HepG2 (cell line): ENCODE measurements around the gene SDC4. TPM values are rescaled to one million over a fixed set of nuclear protein-coding genes. Genes with fewer than 3 reads are reported as not detected.

ENCODE experiments used
- CBX2 ChIP-seq, 2 experiments: fragments of 200-600 bp in 1 of 2; sonication (generic); formaldehyde crosslinking in 1 of 2; IDR thresholded peaks; 2 replicates each; pipeline versions ENCODE4 v1.7.0 to v1.8.1; 2018 to 2022; ENCODE audit warnings: low read depth in 2 of 2, low read length in 1 of 2, mild to moderate bottlenecking in 1 of 2, missing genetic modification reagents in 1 of 2
- CCDC6 ChIP-seq: sonication (generic); formaldehyde crosslinking; IDR thresholded peaks from 2 replicates; pipeline ENCODE4 v1.8.1; 2022; ENCODE audit warnings: mild to moderate bottlenecking, missing genetic modification reagents, moderate library complexity
- HOXA3 ChIP-seq: sonication (generic); formaldehyde crosslinking; IDR thresholded peaks from 2 replicates; pipeline ENCODE4 v1.5.0; 2020; ENCODE audit warnings: missing genetic modification reagents
- ISL2 ChIP-seq: sonication (generic); formaldehyde crosslinking; IDR thresholded peaks from 2 replicates; pipeline ENCODE4 v1.5.0; 2020; ENCODE audit warnings: missing genetic modification reagents
- MIER3 ChIP-seq: IDR thresholded peaks from 2 replicates; pipeline ENCODE4 v1.6.1; 2016; ENCODE audit warnings: missing compliant biosample characterization, borderline replicate concordance
- MIXL1 ChIP-seq: IDR thresholded peaks from 2 replicates; pipeline ENCODE4 v1.6.1; 2016
- RXRA ChIP-seq: sonication (generic); formaldehyde crosslinking; IDR thresholded peaks from 2 replicates; pipeline ENCODE4 v1.5.1; 2020; ENCODE audit warnings: missing genetic modification reagents
- SOX13 ChIP-seq, 3 experiments: fragments of 450-650 bp in 1 of 3; sonication (generic) in 1 of 3; formaldehyde crosslinking in 1 of 3; IDR thresholded peaks in 2 of 3; conservative IDR thresholded peaks in 1 of 3; 2 replicates each; pipeline versions ENCODE4 v1.5.0 to v1.6.1; 2016 to 2020; ENCODE audit warnings: antibody characterized with exemption in 1 of 3, mild to moderate bottlenecking in 1 of 3, missing compliant biosample characterization in 1 of 3, missing genetic modification reagents in 1 of 3, moderate library complexity in 1 of 3
- TCF12 ChIP-seq, 2 experiments: fragments of 450-650 bp in 1 of 2; sonication (generic) in 1 of 2; formaldehyde crosslinking in 1 of 2; IDR thresholded peaks; 2 replicates each; pipeline versions ENCODE4 v1.6.1 to v1.8.0; 2017 to 2022; ENCODE audit warnings: antibody characterized with exemption in 1 of 2, mild to moderate bottlenecking in 1 of 2, missing genetic modification reagents in 1 of 2, moderate library complexity in 1 of 2
- ZFP37 ChIP-seq: sonication (generic); formaldehyde crosslinking; IDR thresholded peaks from 2 replicates; pipeline ENCODE4 v1.4.0; 2020; ENCODE audit warnings: missing genetic modification reagents, borderline replicate concordance
- ZMYM3 ChIP-seq: sonication (generic); formaldehyde crosslinking; IDR thresholded peaks from 2 replicates; pipeline ENCODE4 v1.5.1; 2020; ENCODE audit warnings: mild to moderate bottlenecking, missing genetic modification reagents
- ZNF17 ChIP-seq: sonication (generic); formaldehyde crosslinking; IDR thresholded peaks from 2 replicates; pipeline ENCODE4 v1.5.0; 2020; ENCODE audit warnings: mild to moderate bottlenecking, missing genetic modification reagents
- ZNF431 ChIP-seq: sonication (generic); formaldehyde crosslinking; IDR thresholded peaks from 2 replicates; pipeline ENCODE4 v1.9.0; 2022; ENCODE audit warnings: missing genetic modification reagents, low read depth, mild to moderate bottlenecking, borderline replicate concordance
- ZNF780A ChIP-seq: sonication (generic); formaldehyde crosslinking; IDR thresholded peaks from 2 replicates; pipeline ENCODE4 v1.8.0; 2022; ENCODE audit warnings: mild to moderate bottlenecking, missing genetic modification reagents, moderate library complexity
- polyA plus RNA-seq, 8 experiments: library from polyadenylated mRNA; depleted of rRNA in 3 of 8; stranded (reverse) in 7 of 8; unstranded in 1 of 8; fragments of >200 nt; fragmentation: Illumina TruSeq in 4 of 8; extraction: Trizol in 4 of 8; gene quantifications; 2 replicates each; pipeline versions ENCODE4 v1.2.1 to v1.2.3, GENCODE V29; 2011 to 2016; ENCODE audit warnings: low read depth in 4 of 8, missing spikeins in 1 of 8, mixed read lengths in 1 of 8; ENCODE audit not compliant: insufficient read depth in 1 of 8
- total RNA-seq, 5 experiments: library from RNA; depleted of rRNA; stranded (reverse); fragments of >200 nt; fragmentation: Illumina TruSeq; extraction: Trizol; gene quantifications; 2 replicates each; pipeline ENCODE4 v1.2.3, GENCODE V29; 2016; ENCODE audit warnings: low read depth in 1 of 5
- TF ChIP-seq, protein P1 (sequence below): IDR thresholded peaks from 2 replicates; pipeline ENCODE4 v1.6.1; 2016; ENCODE audit warnings: low read depth
- TF ChIP-seq, protein P2 (sequence below): sonication (generic); formaldehyde crosslinking; IDR thresholded peaks from 2 replicates; pipeline ENCODE4 v1.4.0; 2020; ENCODE audit warnings: missing genetic modification reagents
- TF ChIP-seq, protein P3 (sequence below): sonication (generic); formaldehyde crosslinking; IDR thresholded peaks from 2 replicates; pipeline ENCODE4 v1.5.0; 2020; ENCODE audit warnings: mild to moderate bottlenecking, missing genetic modification reagents
- TF ChIP-seq, protein P4 (sequence below): IDR thresholded peaks from 2 replicates; pipeline ENCODE4 v1.6.1; 2016; ENCODE audit warnings: missing compliant biosample characterization, missing genetic modification reagents, borderline replicate concordance

The SDC4 gene
- total and polyA plus RNA-seq, 2 of the 13 experiments (the other 11 are each of a cell fraction or from before 2014, with no cell fraction given) = 49.0 to 65.1 TPM

DNA sequence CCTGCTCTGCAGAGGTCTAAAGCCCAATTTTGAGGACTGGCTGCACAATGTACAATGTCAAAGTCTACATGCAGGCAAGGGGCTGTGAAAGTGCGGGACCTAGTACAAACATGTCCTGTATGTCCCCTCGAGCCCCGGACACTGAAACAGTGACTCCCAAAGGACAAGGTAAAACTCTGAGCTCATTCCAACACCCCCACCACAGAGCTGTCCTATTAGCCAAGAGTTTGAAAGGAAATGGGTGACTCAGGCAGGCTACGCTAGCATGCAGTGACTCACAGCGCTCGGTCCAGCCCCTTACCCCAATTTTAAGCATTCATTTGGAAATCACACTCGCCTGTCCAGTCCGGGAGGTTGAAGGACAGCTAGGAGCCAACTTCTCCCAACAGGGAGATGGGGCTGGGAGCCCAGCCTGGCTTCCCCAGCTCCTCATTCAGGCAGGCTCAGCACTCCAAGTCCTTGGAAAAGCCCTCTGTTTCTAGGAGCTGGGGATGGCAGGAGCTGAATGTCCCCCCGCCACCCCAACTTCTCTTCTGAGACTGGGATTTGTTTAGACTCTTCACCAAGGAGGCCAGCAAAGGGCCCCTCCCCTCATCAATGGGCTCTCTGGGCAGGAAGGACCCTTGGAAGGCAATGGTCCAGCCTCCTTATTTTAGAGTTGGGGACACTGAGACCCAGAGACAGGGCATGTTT lies 3.9 kb downstream of the SDC4 start (continued):
- TF ChIP-seq TCF12 (IDR thresholded peaks at IDR 0.05) (no peak), TCF12 (CRISPR knock-in tag; IDR thresholded peaks at IDR 0.05) (peak; percentile 78; the same call in 1 of the 2 replicates), HOXA3 (CRISPR knock-in tag) (peak; percentile 76), ISL2 (peak; percentile 46), ZNF780A (no peak), RXRA (CRISPR knock-in tag) (peak; percentile 43), MIER3 (CRISPR knock-in tag) (peak; percentile 46; the same call in 1 of the 2 replicates), ZFP37 (CRISPR knock-in tag) (no peak; the same call in 1 of the 2 replicates), ZNF17 (no peak), ZMYM3 (CRISPR knock-in tag) (peak; percentile 48), MIXL1 (CRISPR knock-in tag) (peak; percentile 83; the same call in 1 of the 2 replicates), ZNF431 (no peak), SOX13 (IDR thresholded peaks at IDR 0.05) (no peak), SOX13 (CRISPR knock-in tag; conservative IDR thresholded peaks at IDR 0.05 in 1 of 2, IDR thresholded peaks at IDR 0.05 in 1 of 2) (peak in 1 of 2 experiments; percentile 39; a peak in 2 of 4 replicates), CCDC6 (no peak; the same call in none of the 2 replicates), CBX2 (IDR thresholded peaks at IDR 0.05; ENCODE audit: low read depth, low read length) (no peak), CBX2 (CRISPR knock-in tag; IDR thresholded peaks at IDR 0.05; ENCODE audit: low read depth) (no peak)
- TF ChIP-seq, protein P1, sequence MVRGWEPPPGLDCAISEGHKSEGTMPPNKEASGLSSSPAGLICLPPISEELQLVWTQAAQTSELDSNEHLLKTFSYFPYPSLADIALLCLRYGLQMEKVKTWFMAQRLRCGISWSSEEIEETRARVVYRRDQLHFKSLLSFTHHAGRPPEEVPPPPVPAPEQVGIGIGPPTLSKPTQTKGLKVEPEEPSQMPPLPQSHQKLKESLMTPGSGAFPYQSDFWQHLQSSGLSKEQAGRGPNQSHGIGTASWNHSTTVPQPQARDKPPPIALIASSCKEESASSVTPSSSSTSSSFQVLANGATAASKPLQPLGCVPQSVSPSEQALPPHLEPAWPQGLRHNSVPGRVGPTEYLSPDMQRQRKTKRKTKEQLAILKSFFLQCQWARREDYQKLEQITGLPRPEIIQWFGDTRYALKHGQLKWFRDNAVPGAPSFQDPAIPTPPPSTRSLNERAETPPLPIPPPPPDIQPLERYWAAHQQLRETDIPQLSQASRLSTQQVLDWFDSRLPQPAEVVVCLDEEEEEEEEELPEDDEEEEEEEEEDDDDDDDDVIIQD (CRISPR knock-in tag) = peak; percentile 54; the same call in 1 of the 2 replicates
- TF ChIP-seq, protein P2, sequence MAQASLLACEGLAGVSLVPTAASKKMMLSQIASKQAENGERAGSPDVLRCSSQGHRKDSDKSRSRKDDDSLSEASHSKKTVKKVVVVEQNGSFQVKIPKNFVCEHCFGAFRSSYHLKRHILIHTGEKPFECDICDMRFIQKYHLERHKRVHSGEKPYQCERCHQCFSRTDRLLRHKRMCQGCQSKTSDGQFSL (CRISPR knock-in tag) = peak; percentile 84; the same call in 1 of the 2 replicates
- TF ChIP-seq, protein P3, sequence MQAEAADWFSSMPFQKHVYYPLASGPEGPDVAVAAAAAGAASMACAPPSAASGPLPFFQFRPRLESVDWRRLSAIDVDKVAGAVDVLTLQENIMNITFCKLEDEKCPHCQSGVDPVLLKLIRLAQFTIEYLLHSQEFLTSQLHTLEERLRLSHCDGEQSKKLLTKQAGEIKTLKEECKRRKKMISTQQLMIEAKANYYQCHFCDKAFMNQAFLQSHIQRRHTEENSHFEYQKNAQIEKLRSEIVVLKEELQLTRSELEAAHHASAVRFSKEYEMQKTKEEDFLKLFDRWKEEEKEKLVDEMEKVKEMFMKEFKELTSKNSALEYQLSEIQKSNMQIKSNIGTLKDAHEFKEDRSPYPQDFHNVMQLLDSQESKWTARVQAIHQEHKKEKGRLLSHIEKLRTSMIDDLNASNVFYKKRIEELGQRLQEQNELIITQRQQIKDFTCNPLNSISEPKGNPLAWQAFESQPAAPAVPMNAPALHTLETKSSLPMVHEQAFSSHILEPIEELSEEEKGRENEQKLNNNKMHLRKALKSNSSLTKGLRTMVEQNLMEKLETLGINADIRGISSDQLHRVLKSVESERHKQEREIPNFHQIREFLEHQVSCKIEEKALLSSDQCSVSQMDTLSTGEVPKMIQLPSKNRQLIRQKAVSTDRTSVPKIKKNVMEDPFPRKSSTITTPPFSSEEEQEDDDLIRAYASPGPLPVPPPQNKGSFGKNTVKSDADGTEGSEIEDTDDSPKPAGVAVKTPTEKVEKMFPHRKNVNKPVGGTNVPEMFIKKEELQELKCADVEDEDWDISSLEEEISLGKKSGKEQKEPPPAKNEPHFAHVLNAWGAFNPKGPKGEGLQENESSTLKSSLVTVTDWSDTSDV (CRISPR knock-in tag) = peak; percentile 23; the same call in 1 of the 2 replicates
- TF ChIP-seq, protein P4, sequence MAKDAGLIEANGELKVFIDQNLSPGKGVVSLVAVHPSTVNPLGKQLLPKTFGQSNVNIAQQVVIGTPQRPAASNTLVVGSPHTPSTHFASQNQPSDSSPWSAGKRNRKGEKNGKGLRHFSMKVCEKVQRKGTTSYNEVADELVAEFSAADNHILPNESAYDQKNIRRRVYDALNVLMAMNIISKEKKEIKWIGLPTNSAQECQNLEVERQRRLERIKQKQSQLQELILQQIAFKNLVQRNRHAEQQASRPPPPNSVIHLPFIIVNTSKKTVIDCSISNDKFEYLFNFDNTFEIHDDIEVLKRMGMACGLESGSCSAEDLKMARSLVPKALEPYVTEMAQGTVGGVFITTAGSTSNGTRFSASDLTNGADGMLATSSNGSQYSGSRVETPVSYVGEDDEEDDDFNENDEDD (CRISPR knock-in tag) = peak; percentile 12; the same call in 1 of the 2 replicates
